HepG2 (cell line): ENCODE measurements around the gene NTN3. TPM values are rescaled to one million over a fixed set of nuclear protein-coding genes. Genes with fewer than 3 reads are reported as not detected.

Source experiments
- AGO2 ChIP-seq: fragments of 200-400 bp; formaldehyde crosslinking; optimal IDR thresholded peaks from 2 replicates; pipeline ENCODE3; 2017; ENCODE audit warnings: mild to moderate bottlenecking, low read depth, low read length, moderate library complexity
- ARID2 ChIP-seq: sonication (generic); formaldehyde crosslinking; IDR thresholded peaks from 2 replicates; pipeline ENCODE4 v1.8.1; 2022; ENCODE audit warnings: mild to moderate bottlenecking, missing genetic modification reagents, borderline replicate concordance
- EHMT2 ChIP-seq: fragments of 200-600 bp; sonication (generic); IDR thresholded peaks from 2 replicates; pipeline ENCODE4 v1.7.0; 2017; ENCODE audit warnings: antibody characterized with exemption, low read depth, low read length, borderline replicate concordance
- FOSL2 ChIP-seq: sonication (generic); formaldehyde crosslinking; IDR thresholded peaks from 2 replicates; pipeline ENCODE4 v1.4.0; 2020; ENCODE audit warnings: missing genetic modification reagents
- FOXK2 ChIP-seq: fragments of 450-650 bp; IDR thresholded peaks from 2 replicates; pipeline ENCODE4 v1.6.1; 2016
- HOXA9 ChIP-seq: sonication (generic); formaldehyde crosslinking; IDR thresholded peaks from 2 replicates; pipeline ENCODE4 v1.8.1; 2022; ENCODE audit warnings: missing genetic modification reagents, mild to moderate bottlenecking, moderate library complexity, borderline replicate concordance
- HOXD1 ChIP-seq: sonication (generic); formaldehyde crosslinking; IDR thresholded peaks from 2 replicates; pipeline ENCODE4 v1.5.0; 2020; ENCODE audit warnings: missing genetic modification reagents
- KLF11 ChIP-seq: IDR thresholded peaks from 2 replicates; pipeline ENCODE4 v1.6.1; 2016; ENCODE audit warnings: missing compliant biosample characterization
- MXD4 ChIP-seq: IDR thresholded peaks from 2 replicates; pipeline ENCODE4 v1.6.1; 2016; ENCODE audit warnings: mild to moderate bottlenecking, missing biosample characterization, missing genetic modification reagents
- NAIF1 ChIP-seq: sonication (generic); formaldehyde crosslinking; IDR thresholded peaks from 2 replicates; pipeline ENCODE4 v1.5.0; 2020; ENCODE audit warnings: mild to moderate bottlenecking, missing genetic modification reagents, borderline replicate concordance
- NPAS2 ChIP-seq: sonication (generic); formaldehyde crosslinking; IDR thresholded peaks from 2 replicates; pipeline ENCODE4 v1.8.0; 2022; ENCODE audit warnings: mild to moderate bottlenecking, missing genetic modification reagents, borderline replicate concordance
- NR0B2 ChIP-seq: sonication (generic); formaldehyde crosslinking; IDR thresholded peaks from 2 replicates; pipeline ENCODE4 v1.4.0; 2020; ENCODE audit warnings: mild to moderate bottlenecking, missing genetic modification reagents
- PRDM10 ChIP-seq: sonication (generic); formaldehyde crosslinking; IDR thresholded peaks from 2 replicates; pipeline ENCODE4 v1.4.0; 2020; ENCODE audit warnings: low read depth, missing genetic modification reagents
- RNF2 ChIP-seq: fragments of 450-650 bp; conservative IDR thresholded peaks from 2 replicates; pipeline ENCODE4 v1.6.1; 2016; ENCODE audit warnings: low read depth
- SAFB2 ChIP-seq: sonication (generic); formaldehyde crosslinking; IDR thresholded peaks from 2 replicates; pipeline ENCODE4 v1.5.1; 2020; ENCODE audit warnings: missing genetic modification reagents, low read depth, mild to moderate bottlenecking, borderline replicate concordance
- SP5 ChIP-seq: IDR thresholded peaks from 2 replicates; pipeline ENCODE4 v1.6.1; 2016; ENCODE audit warnings: low read depth, borderline replicate concordance
- ZFP41 ChIP-seq: sonication (generic); formaldehyde crosslinking; IDR thresholded peaks from 2 replicates; pipeline ENCODE4 v1.4.0; 2020; ENCODE audit warnings: mild to moderate bottlenecking, missing genetic modification reagents, borderline replicate concordance
- ZFP90 ChIP-seq: sonication (generic); formaldehyde crosslinking; IDR thresholded peaks from 2 replicates; pipeline ENCODE4 v1.8.0; 2022; ENCODE audit warnings: missing genetic modification reagents, mild to moderate bottlenecking, inconsistent platforms, borderline replicate concordance
- ZFY ChIP-seq: sonication (generic); formaldehyde crosslinking; IDR thresholded peaks from 2 replicates; pipeline ENCODE4 v1.4.0; 2020; ENCODE audit warnings: missing genetic modification reagents
- ZNF136 ChIP-seq: sonication (generic); formaldehyde crosslinking; IDR thresholded peaks from 2 replicates; pipeline ENCODE4 v1.8.1; 2022; ENCODE audit warnings: low read depth, mild to moderate bottlenecking, moderate library complexity, missing genetic modification reagents
- ZNF160 ChIP-seq: sonication (generic); formaldehyde crosslinking; IDR thresholded peaks from 2 replicates; pipeline ENCODE4 v1.8.0; 2022; ENCODE audit warnings: mild to moderate bottlenecking, inconsistent platforms, missing genetic modification reagents
- ZNF292 ChIP-seq: sonication (generic); formaldehyde crosslinking; IDR thresholded peaks from 2 replicates; pipeline ENCODE4 v1.8.1; 2022; ENCODE audit warnings: mild to moderate bottlenecking, low read depth, missing genetic modification reagents, borderline replicate concordance
- ZNF329 ChIP-seq: sonication (generic); formaldehyde crosslinking; IDR thresholded peaks from 2 replicates; pipeline ENCODE4 v1.9.0; 2021; ENCODE audit warnings: low read depth, mild to moderate bottlenecking, missing genetic modification reagents
- ZNF501 ChIP-seq: sonication (generic); formaldehyde crosslinking; IDR thresholded peaks from 2 replicates; pipeline ENCODE4 v1.5.1; 2020; ENCODE audit warnings: mild to moderate bottlenecking, moderate library complexity, missing genetic modification reagents
- ZNF577 ChIP-seq: sonication (generic); formaldehyde crosslinking; IDR thresholded peaks from 2 replicates; pipeline ENCODE4 v1.4.0; 2020; ENCODE audit warnings: mild to moderate bottlenecking, low read depth, missing genetic modification reagents, borderline replicate concordance
- ZNF619 ChIP-seq: sonication (generic); formaldehyde crosslinking; IDR thresholded peaks from 2 replicates; pipeline ENCODE4 v1.4.0; 2020; ENCODE audit warnings: mild to moderate bottlenecking, missing genetic modification reagents
- ZNF766 ChIP-seq: sonication (generic); formaldehyde crosslinking; IDR thresholded peaks from 2 replicates; pipeline ENCODE4 v1.5.0; 2020; ENCODE audit warnings: missing genetic modification reagents, borderline replicate concordance
- ZNF772 ChIP-seq: sonication (generic); formaldehyde crosslinking; IDR thresholded peaks from 2 replicates; pipeline ENCODE4 v1.5.0; 2020; ENCODE audit warnings: mild to moderate bottlenecking, missing genetic modification reagents
- ZNF816 ChIP-seq: sonication (generic); formaldehyde crosslinking; IDR thresholded peaks from 2 replicates; pipeline ENCODE4 v1.8.0; 2022; ENCODE audit warnings: missing genetic modification reagents, mild to moderate bottlenecking, borderline replicate concordance
- polyA plus RNA-seq, 8 experiments: library from polyadenylated mRNA; depleted of rRNA in 3 of 8; stranded (reverse) in 7 of 8; unstranded in 1 of 8; fragments of >200 nt; fragmentation: Illumina TruSeq in 4 of 8; extraction: Trizol in 4 of 8; gene quantifications; 2 replicates each; pipeline versions ENCODE4 v1.2.1 to v1.2.3, GENCODE V29; 2011 to 2016; ENCODE audit warnings: low read depth in 4 of 8, missing spikeins in 1 of 8, mixed read lengths in 1 of 8; ENCODE audit not compliant: insufficient read depth in 1 of 8
- total RNA-seq, 5 experiments: library from RNA; depleted of rRNA; stranded (reverse); fragments of >200 nt; fragmentation: Illumina TruSeq; extraction: Trizol; gene quantifications; 2 replicates each; pipeline ENCODE4 v1.2.3, GENCODE V29; 2016; ENCODE audit warnings: low read depth in 1 of 5

NTN3 gene
- total and polyA plus RNA-seq, 2 of the 13 experiments (the other 11 are each of a cell fraction or from before 2014, with no cell fraction given): 0.09 to 0.20 TPM

GRCh38 chr16:2520097-2520783 lies 49.1 kb downstream of the NTN3 start, which contains the start of gene AMDHD2 (continued):
- no peak for TF ChIP-seq PRDM10
- no peak for TF ChIP-seq ZNF160
- no peak for TF ChIP-seq ZNF577 (CRISPR knock-in tag)
- TF ChIP-seq NPAS2 (CRISPR knock-in tag): no peak
- 0 out of 2 replicates have a peak, but pooled peaks have one; percentile 33 for TF ChIP-seq NR0B2
- TF ChIP-seq ZFP41: no peak
- no peak for TF ChIP-seq ZNF292 (CRISPR knock-in tag)
- TF ChIP-seq EHMT2: no peak
- no peak for TF ChIP-seq FOXK2
- 0 out of 2 replicates have a peak, but pooled peaks have one; percentile 7 for TF ChIP-seq SAFB2 (CRISPR knock-in tag)
- no peak for TF ChIP-seq KLF11
- TF ChIP-seq NAIF1 (CRISPR knock-in tag): no peak
- TF ChIP-seq ZNF766: no peak
- TF ChIP-seq RNF2: no peak
- TF ChIP-seq ZNF816: no peak
- no peak for TF ChIP-seq ZNF619 (CRISPR knock-in tag)
- TF ChIP-seq MXD4 (CRISPR knock-in tag): no peak
- no peak for TF ChIP-seq ZNF136 (CRISPR knock-in tag)
- TF ChIP-seq HOXA9 (CRISPR knock-in tag): no peak
- no peak for TF ChIP-seq ZNF772 (CRISPR knock-in tag)
- TF ChIP-seq AGO2: peak; percentile 97
- TF ChIP-seq HOXD1: no peak
- TF ChIP-seq ARID2 (CRISPR knock-in tag): no peak
- TF ChIP-seq ZFP90 (CRISPR knock-in tag): no peak
- TF ChIP-seq FOSL2 (CRISPR knock-in tag): 0 out of 2 replicates have a peak, but pooled peaks have one; percentile 10
- TF ChIP-seq ZNF329 (CRISPR knock-in tag): no peak
- peak; percentile 62 for TF ChIP-seq ZFY (CRISPR knock-in tag)
- no peak for TF ChIP-seq SP5 (CRISPR knock-in tag)
- no peak for TF ChIP-seq ZNF501 (CRISPR knock-in tag)
